ENCODE results near the gene SVBP.

SVBP gene

DNA sequence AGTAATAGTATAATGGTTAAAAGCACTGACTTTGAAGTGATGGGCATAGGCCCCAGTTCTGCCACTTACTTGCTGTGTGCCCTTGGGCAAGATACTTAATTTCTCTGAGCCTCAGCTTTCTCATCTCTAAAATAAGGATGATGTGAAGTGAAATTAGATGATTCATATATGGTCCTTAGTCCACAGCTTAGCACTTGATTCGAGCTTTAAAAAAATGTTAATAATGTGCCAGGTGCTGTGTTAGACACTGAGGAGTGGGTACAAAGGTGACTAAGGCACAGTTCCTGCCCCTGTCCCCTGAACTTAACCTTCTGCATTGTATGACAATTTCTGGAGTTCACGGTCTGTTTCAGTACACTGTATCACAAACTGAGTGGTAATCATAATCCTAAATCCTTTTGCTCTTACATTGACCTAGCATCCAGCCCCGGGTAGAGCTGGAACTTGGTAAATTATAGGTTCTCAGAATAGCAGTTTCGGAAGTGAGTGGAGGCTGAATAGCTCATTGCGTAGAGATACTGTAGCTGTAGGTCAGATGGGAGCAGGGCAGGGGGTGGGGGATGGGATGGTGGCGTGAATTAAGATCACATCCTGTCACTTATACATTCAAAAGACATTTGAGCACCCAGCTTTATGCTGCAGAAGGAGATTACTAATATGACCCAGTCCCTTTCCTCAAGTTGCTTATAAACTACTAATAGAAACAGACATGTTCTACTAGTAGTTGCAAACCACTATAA is 30.7 kb upstream of the SVBP start:
- H3K27me3 ChIP-seq (ENCODE audit: low read depth) = no peaks in the 10 kb centered on the region
- in situ Hi-C loops (cut with MboI; ENCODE audit: low sequenced_read_pairs) = no loop called here
- peak overlapping the region; percentile 79 for H3K4me3 ChIP-seq
- peaks cover 21% of the 10 kb centered on the region for H3K4me1 ChIP-seq
- no peak for DNase-seq (ENCODE audit: low spot score in 2 of 2)
- peaks cover 30% of the 10 kb centered on the region for H3K36me3 ChIP-seq (replicated peaks)
- no peaks in the 10 kb centered on the region for H3K9me3 ChIP-seq

DNA sequence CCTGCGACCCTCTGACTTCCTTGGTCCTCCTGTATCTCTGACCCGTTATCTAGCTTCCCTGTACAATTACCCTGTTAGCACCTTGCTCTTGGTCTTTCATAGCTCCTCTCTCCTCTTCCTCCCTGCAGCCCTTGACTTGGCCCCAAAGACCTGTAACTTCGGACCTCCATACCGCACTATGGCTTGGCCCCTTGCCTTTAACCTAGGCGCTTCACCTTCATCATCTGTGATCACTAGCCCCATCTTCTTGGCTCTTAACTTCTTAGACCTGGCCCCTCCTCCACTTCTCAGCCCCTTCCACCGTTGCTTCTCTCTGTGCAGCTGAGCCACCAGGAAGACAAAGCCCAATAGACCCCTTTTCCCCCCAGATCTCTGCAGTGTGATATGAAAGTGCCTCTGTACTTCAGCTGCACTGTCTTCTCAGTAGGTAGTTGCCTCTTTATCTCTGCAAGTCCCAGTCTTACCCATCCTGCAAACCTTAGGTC is 30.0 kb upstream of the SVBP start:
- H3K4me1 ChIP-seq = peaks cover 21% of the 10 kb centered on the region
- peaks cover 30% of the 10 kb centered on the region for H3K36me3 ChIP-seq (replicated peaks)
- DNase-seq (ENCODE audit: low spot score in 2 of 2) = no peak
- peak overlapping the region; percentile 79 for H3K4me3 ChIP-seq
- H3K27me3 ChIP-seq (ENCODE audit: low read depth) = no peaks in the 10 kb centered on the region
- in situ Hi-C loops (cut with MboI; ENCODE audit: low sequenced_read_pairs) = no loop called here
- no peaks in the 10 kb centered on the region for H3K9me3 ChIP-seq

DNA sequence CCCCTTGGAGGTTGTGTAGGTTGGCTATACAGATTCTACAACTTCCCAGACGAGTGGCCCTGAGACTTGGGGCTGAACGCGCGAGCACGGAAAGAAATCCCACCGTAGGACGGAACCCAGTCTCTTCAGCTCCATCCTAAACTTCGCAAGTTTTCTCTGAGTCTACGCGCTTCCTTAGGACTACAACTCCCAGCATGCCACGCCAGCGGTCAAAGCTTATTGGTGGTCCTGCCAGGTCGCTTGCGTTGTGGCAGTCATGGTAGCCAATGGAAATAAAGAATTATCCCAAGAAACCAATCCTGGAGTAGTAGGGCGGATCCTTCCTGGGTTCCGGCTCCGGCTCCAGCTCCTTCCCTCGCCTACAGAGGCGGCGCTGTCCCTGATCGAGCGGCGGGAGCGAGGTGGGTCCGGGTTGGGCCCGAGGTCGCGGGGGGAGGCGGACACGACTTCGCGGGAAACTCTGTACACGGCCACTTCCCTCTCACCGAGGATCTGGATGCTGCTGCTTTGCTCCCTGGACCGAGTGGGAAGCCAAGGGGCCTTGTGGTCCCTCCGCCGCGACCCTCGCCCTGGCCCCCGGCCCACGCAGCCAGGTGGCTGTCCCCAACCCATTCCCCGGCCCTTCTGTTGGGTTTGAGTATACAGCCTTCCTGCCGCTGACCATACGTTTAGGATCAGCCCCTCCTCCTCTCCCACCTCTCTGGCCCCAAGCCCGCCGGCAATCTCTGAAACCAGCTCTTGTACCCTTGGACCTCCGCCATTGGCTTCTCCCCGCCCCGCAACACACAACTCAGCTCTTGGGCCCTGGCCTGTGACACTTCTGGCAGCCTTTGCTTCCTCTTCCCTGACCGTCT is 29.3 kb upstream of the SVBP start, which contains the start of gene ZNF691:
Gene ZNF691, plus strand, starts transcription at position 357 of the 854 bp plus-strand sequence. CDS start 3,046 bp downstream, outside the sequence.
- peaks cover 27% of the 10 kb centered on the region for H3K36me3 ChIP-seq (replicated peaks)
- H3K9me3 ChIP-seq = no peaks in the 10 kb centered on the region
- no peaks in the 10 kb centered on the region for H3K27me3 ChIP-seq (ENCODE audit: low read depth)
- H3K4me3 ChIP-seq = peak within 1 kb of the TSS; percentile 79
- peaks cover 21% of the 10 kb centered on the region for H3K4me1 ChIP-seq
- DNase-seq (ENCODE audit: low spot score in 2 of 2) = peak; percentile 94 to 96
- in situ Hi-C loops (cut with MboI; ENCODE audit: low sequenced_read_pairs) = no loop called here

DNA sequence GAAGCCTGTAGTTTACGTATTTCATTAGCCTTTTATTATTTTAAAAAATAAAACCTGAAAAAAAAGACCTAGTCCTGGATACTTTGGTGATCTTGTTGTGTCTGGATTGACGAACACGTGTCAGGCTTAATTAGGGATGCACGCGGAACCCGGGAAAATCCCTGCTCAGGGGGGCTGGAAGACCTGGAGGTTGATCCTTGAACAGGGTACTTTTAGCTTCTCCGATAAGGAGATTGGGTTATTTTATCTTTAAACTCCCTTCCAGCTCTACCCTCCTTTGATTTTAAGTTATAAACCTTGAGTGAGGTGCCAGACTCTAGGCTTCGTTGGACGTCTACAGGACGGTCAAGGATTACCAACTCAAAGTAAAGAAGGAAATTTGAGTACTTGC is 28.7 kb upstream of the SVBP start:
- Histone ChIP-seq H3K27me3 (ENCODE audit: low read depth) (no peaks in the 10 kb centered on the region), H3K4me1 (peaks cover 21% of the 10 kb centered on the region), H3K9me3 (no peaks in the 10 kb centered on the region), H3K4me3 (peak overlapping the region; percentile 79), H3K36me3 (replicated peaks) (peaks cover 21% of the 10 kb centered on the region)
- peak in 1 of 2 experiments; percentile 26 for DNase-seq (ENCODE audit: low spot score in 2 of 2)
- in situ Hi-C loops (cut with MboI; ENCODE audit: low sequenced_read_pairs) = no loop called here

DNA sequence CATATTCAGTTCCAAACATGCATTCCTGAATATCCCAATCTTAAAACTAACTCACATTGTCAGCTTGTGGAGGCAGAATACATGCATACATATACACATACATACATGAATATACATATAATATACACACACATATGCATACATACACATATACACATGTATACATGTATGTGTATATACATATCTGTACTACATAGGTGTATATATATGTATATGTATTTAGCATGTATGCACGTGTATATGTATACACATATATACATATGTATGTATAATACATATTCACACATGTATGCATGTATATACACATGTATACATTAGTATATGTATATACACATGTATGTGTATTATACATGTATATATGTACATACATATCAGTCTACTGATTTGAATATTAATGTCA is 28.0 kb upstream of the SVBP start:
- H3K4me1 ChIP-seq = peaks cover 21% of the 10 kb centered on the region
- no peak overlapping the region; the same call in 1 of the 2 replicates for H3K4me3 ChIP-seq
- in situ Hi-C loops (cut with MboI; ENCODE audit: low sequenced_read_pairs) = no loop called here
- DNase-seq (ENCODE audit: low spot score in 2 of 2) = no peak
- H3K36me3 ChIP-seq (replicated peaks) = peaks cover 15% of the 10 kb centered on the region
- H3K27me3 ChIP-seq (ENCODE audit: low read depth) = no peaks in the 10 kb centered on the region
- no peaks in the 10 kb centered on the region for H3K9me3 ChIP-seq

DNA sequence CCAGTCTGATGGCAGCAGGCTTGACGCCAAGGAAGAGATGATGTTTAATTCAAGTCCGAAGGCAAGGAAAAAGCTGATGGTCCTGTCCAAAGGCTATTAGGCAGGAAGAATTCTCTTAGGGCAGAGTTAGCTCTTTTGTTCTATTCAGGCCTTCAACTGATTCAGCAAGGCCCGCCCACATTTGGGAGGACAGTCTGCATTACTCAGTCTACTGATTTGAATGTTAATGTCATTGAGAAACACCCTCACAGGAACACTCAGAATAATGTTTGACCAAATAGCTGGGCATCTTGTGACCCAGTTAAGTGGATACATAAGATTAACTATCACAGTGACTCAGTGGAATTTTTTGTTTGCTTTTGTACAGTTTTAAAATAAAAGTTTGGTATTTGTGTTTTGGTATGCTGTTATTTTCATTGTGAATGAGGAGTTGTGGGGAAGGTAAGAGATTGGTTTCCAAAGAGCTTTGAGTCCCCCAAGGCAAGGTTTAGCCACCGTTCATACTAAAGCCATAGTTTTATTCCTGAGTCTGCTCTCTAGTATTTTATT is 27.5 kb upstream of the SVBP start:
- H3K4me1 ChIP-seq = peaks cover 21% of the 10 kb centered on the region
- H3K9me3 ChIP-seq = no peaks in the 10 kb centered on the region
- H3K36me3 ChIP-seq (replicated peaks) = peaks cover 11% of the 10 kb centered on the region
- in situ Hi-C loops (cut with MboI; ENCODE audit: low sequenced_read_pairs) = no loop called here
- H3K27me3 ChIP-seq (ENCODE audit: low read depth) = no peaks in the 10 kb centered on the region
- H3K4me3 ChIP-seq = no peak overlapping the region
- peak in 1 of 2 experiments; percentile 26 for DNase-seq (ENCODE audit: low spot score in 2 of 2)

DNA sequence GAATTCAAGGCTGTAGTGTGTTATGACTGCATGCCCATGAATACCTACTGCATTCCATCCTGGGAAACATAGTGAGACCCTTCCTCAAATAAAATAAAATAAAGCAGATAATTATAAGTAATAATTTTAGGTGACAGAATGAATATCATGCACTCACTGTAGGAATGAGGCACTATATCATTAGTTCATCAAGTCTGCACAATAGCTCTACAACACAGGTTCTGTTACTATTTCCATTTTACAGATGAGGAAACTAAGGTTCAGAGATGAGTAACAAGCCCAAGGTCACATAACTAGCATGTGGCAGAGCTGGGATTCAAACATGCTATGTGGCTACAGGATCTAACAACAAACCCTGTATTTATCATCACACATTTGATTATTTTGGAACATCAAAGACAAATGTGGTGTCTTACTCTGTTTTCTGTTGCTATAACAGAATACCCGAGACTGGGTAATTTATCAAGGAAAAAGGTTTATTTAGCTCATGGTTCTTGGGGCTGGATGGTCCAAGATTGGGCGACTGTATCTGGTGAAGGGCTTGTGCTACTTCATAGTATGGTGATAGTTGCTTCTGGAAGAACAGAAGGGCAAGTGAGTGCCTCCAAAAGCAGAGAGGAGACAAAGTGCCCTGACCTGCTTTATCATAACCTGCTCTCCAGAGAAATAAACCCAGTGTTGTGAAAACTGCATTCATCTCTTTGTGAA is 24.4 kb upstream of the SVBP start:
- Histone ChIP-seq H3K36me3 (replicated peaks) (peaks cover 3% of the 10 kb centered on the region; the same call in 1 of the 2 replicates), H3K4me3 (no peak overlapping the region), H3K27me3 (ENCODE audit: low read depth) (no peaks in the 10 kb centered on the region)

DNA sequence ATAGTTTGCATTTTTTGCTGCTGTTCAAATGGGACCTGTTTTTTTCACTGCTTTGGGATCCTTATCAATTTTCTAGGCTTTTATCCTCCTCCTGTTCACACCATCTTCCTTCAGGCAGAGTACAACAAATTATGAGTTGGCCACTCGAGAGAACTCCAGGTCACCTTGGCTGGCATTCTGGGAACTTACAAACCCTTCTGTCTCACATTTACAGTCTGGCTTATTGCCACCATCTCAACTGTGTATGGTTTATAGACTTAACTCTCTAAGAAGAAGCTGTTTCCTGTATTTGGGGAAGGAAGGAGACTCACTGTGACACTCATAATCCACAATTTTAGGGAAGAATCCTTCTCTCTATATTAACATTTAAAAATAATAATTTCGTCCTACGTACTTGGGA is 23.8 kb upstream of the SVBP start:
- Histone ChIP-seq H3K9me3 (no peaks in the 10 kb centered on the region), H3K4me3 (no peak overlapping the region), H3K36me3 (replicated peaks) (peaks cover 3% of the 10 kb centered on the region; the same call in 1 of the 2 replicates), H3K27me3 (ENCODE audit: low read depth) (no peaks in the 10 kb centered on the region), H3K4me1 (peaks cover 10% of the 10 kb centered on the region)
- DNase-seq (ENCODE audit: low spot score in 2 of 2) = no peak
- in situ Hi-C loops (cut with MboI; ENCODE audit: low sequenced_read_pairs) = no loop called here

More for the DNA sequence above, 24.4 kb upstream of the SVBP start:
- in situ Hi-C loops (cut with MboI; ENCODE audit: low sequenced_read_pairs) = no loop called here
- no peaks in the 10 kb centered on the region for H3K9me3 ChIP-seq
- DNase-seq (ENCODE audit: low spot score in 2 of 2) = no peak
- peaks cover 11% of the 10 kb centered on the region for H3K4me1 ChIP-seq

DNA sequence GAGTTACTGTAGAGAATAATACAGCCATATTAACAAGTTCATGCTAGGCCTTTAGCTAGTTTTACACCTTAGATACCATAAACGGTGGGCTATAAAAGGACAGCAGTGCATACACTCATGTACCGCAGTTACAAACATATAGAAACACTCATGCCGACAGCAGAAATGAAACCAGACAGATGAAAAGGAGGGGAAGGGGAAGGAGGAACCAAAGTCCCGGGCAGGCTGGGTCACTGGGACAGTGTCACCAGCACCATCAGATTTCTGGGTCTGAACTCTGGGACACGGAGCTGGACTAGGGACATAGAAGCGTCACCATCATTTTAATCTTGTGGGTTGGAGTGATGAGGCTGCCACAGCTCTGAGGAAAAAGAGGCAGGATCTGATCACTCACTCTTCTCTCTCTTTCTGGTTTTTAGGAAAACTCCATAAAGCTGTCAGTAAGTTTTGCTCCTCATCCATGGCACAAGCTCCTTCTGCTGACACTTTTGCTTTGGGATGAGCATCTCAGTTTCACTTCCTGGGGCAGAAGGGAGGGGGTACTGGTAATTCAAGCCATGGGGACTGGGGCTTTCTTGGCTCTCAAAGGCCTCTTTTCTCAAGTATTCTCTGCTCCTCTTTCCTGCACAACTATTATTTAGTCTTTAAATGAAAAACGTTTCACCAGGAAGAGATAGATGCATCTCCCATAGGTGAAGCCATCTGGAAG is 21.4 kb upstream of the SVBP start:
- H3K4me3 ChIP-seq = no peak overlapping the region
- H3K9me3 ChIP-seq = no peaks in the 10 kb centered on the region
- H3K36me3 ChIP-seq (replicated peaks) = 0 out of 2 replicates have a peak, but pooled peaks cover 3% of the 10 kb centered on the region
- no peaks in the 10 kb centered on the region for H3K4me1 ChIP-seq
- in situ Hi-C loops (cut with MboI; ENCODE audit: low sequenced_read_pairs) = no loop called here
- DNase-seq (ENCODE audit: low spot score in 2 of 2) = no peak
- H3K27me3 ChIP-seq (ENCODE audit: low read depth) = no peaks in the 10 kb centered on the region

DNA sequence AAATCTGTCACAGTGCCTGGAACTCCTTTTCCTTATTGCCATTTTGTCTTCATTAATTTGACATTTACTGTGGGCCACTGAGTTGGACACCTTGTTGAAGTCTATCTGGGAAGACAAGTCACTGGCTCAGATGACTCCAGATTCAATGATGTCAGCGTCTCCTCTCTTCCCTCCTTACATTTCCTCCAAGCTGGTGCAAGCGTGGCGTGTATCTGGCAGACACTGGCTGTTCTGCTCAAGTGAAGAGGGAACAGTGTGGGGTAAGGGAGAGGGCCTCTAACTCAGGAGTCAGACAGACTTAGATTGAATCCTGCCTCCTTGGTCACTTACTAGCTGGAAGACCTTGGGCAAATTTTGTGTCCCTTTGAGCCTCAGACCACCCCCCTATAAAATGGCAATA is 20.5 kb upstream of the SVBP start:
- in situ Hi-C loops (cut with MboI; ENCODE audit: low sequenced_read_pairs) = no loop called here
- no peak for DNase-seq (ENCODE audit: low spot score in 2 of 2)
- Histone ChIP-seq H3K36me3 (replicated peaks) (0 out of 2 replicates have a peak, but pooled peaks cover 3% of the 10 kb centered on the region), H3K9me3 (no peaks in the 10 kb centered on the region), H3K27me3 (ENCODE audit: low read depth) (no peaks in the 10 kb centered on the region), H3K4me1 (no peaks in the 10 kb centered on the region), H3K4me3 (no peak overlapping the region)

DNA sequence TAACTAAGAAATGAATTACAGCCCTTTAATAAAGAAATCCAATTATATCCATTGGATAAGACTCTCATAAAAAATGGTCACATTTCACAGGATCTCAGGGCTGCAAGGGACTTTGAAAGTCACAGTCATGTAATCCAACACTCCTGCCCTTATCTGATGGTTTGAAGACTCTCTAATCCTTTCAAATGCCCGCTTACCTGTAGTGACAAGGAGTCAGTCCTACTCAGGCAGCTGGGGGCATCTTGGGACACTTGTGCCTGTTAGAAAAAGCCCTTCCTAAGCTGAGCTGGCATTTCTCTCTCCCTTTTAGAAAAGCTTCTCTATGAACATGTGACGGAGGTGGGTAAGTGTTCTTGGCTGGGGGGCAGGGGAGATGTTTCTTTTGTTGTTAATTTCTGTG is 18.2 kb upstream of the SVBP start:
- no peaks in the 10 kb centered on the region for H3K9me3 ChIP-seq
- no peaks in the 10 kb centered on the region for H3K27me3 ChIP-seq (ENCODE audit: low read depth)
- H3K36me3 ChIP-seq (replicated peaks) = no peaks in the 10 kb centered on the region
- no peaks in the 10 kb centered on the region for H3K4me1 ChIP-seq
- in situ Hi-C loops (cut with MboI; ENCODE audit: low sequenced_read_pairs) = no loop called here
- DNase-seq (ENCODE audit: low spot score in 2 of 2) = no peak
- H3K4me3 ChIP-seq = no peak overlapping the region

DNA sequence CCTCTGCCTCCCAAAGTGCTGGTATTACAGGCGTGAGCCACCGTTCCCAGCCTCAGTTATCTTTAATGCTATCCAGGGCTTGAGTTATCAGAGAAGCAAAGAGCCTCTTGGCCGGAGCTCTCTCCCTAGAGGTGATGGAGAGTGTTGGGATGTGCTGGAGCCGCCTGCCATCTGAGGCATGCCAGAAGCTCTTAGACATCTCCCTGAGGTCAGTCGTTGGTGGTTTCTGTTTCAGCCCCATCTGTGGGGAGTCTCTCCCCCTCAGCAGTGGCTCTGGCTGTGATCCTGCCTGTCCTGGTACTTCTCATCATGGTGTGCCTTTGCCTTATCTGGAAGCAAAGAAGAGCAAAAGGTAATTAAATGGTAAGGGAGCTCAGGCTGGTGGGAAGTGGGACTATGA is 17.6 kb upstream of the SVBP start:
- in situ Hi-C loops (cut with MboI; ENCODE audit: low sequenced_read_pairs) = no loop called here
- no peak overlapping the region for H3K4me3 ChIP-seq
- no peaks in the 10 kb centered on the region for H3K27me3 ChIP-seq (ENCODE audit: low read depth)
- H3K4me1 ChIP-seq = no peaks in the 10 kb centered on the region
- no peak for DNase-seq (ENCODE audit: low spot score in 2 of 2)
- no peaks in the 10 kb centered on the region for H3K36me3 ChIP-seq (replicated peaks)
- H3K9me3 ChIP-seq = no peaks in the 10 kb centered on the region

DNA sequence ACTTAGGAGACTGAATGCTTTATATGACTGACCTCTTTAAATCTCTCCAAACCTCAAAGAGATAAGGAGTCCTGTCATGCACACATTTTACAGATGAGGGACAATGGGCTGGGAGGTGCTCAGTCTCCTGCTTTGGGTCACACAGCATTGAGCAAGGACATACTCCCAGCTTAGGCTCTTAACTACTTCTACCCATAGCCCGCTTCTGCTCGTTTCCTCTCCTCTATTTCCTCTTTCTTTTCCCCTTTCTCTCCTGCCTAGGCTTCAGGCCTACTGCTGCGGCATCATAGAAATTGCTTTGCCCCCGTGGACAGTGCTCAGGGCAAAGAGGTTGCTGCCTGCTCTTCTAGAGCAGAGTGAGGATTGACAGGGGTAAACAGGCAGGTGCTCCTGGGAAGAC is 16.8 kb upstream of the SVBP start:
- Histone ChIP-seq H3K36me3 (replicated peaks) (no peaks in the 10 kb centered on the region), H3K9me3 (no peaks in the 10 kb centered on the region), H3K4me1 (no peaks in the 10 kb centered on the region), H3K4me3 (no peak overlapping the region), H3K27me3 (ENCODE audit: low read depth) (no peaks in the 10 kb centered on the region)
- DNase-seq (ENCODE audit: low spot score in 2 of 2) = no peak
- in situ Hi-C loops (cut with MboI; ENCODE audit: low sequenced_read_pairs) = no loop called here

All from HAP-1 (cell line).